GM18868 (cell line): ENCODE measurements around the gene SYNDIG1L.
A peak's percentile ranks its signal among the peaks of the same experiment; 100 is the strongest.
"Not testable (repeated sequence)": the region's sequence is repeated elsewhere in the genome, so short reads cannot be mapped to it uniquely, and the experiment has no call there.

ENCODE experiments used
- ATAC-seq: cut with Tn5 transposase; IDR thresholded peaks from one replicate; pipeline ENCODE4 v1.9.1; 2021; ENCODE audit warnings: mild to moderate bottlenecking, moderate library complexity; ENCODE audit not compliant: unreplicated experiment

The SYNDIG1L gene

DNA sequence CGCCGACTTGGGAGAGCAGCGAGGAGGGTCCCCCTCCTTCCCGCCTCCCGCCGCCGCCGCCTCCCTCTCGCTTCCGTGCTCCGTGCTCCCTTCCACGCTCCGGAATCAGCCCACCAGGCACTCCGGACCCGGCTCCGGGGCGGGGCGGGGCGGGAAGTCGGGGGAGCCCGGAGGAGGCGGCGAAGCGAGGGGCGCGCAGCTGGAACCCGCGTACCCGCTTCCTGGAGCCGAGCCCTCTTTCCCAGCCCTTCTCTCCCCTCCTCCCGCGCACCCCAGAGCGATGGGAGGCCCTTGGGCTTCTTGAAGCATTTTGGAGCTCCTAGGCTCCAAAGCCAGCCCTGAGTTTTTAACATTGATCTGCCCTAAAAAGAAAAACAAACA lies at the start of gene SYNDIG1L:
SYNDIG1L (minus strand) TSS at position 9 of the 381 bp plus-strand sequence. CDS start 16,466 bp downstream, outside the sequence.
- ATAC-seq, result no peak

DNA sequence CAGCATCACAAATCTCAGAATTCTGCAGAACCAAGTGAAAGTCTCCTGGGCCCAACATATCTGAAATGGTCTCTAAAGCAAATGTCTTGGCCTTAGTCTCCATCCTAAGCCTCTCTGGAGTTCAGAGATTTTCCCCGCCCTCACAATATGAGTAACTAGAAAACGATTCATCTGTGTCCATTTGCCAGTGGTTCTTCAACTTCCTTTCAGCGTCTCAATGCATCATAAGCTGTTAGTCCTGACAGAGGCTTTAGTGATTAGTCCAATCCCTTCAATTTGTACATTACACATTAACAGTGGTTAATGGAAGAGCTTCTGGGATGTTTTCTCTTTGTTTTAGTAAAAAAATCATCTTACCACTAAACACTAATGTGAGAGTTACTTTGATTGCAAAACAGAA lies 49.7 kb upstream of the SYNDIG1L start:
- no peak for ATAC-seq

DNA sequence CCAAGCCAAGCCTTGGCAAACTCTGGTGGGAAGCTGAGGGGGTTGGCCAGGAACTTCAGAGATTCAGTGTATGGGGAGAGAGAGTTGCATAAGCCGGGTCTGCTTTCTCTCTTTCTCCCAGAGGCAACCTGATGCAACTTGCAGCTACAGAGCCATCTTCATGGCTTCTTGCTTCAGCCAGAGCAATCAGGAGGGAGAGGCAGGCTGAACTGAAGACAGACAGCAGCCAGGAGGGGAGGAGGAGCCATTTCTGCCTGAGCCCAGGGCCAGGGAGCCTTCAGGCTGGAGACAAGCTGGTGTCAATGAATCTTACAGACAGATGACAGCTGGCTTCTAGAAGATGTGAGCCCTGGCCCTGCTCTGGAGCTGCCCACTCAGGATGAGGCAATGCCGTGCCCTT lies 48.4 kb upstream of the SYNDIG1L start:
- ATAC-seq, result no peak

DNA sequence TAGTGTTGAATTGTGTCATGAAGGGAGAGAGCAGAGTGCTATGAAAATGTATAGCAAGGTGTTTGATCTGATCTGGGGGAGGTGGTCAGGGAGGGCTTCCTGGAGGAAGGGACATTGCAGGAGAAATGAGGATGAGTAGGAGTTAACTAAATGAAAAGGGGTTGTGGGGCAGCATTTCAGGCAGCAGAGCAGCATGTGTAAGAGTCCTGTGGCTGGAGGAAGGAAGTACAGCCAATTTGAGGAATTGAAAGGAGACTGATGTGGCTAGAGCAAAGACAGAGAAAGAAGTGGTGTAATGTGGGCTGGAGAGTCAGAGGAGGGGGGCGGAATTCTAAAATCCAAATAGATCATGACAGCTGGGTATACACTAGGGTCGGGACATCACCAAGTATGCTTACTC lies 46.6 kb upstream of the SYNDIG1L start:
- no peak for ATAC-seq

DNA sequence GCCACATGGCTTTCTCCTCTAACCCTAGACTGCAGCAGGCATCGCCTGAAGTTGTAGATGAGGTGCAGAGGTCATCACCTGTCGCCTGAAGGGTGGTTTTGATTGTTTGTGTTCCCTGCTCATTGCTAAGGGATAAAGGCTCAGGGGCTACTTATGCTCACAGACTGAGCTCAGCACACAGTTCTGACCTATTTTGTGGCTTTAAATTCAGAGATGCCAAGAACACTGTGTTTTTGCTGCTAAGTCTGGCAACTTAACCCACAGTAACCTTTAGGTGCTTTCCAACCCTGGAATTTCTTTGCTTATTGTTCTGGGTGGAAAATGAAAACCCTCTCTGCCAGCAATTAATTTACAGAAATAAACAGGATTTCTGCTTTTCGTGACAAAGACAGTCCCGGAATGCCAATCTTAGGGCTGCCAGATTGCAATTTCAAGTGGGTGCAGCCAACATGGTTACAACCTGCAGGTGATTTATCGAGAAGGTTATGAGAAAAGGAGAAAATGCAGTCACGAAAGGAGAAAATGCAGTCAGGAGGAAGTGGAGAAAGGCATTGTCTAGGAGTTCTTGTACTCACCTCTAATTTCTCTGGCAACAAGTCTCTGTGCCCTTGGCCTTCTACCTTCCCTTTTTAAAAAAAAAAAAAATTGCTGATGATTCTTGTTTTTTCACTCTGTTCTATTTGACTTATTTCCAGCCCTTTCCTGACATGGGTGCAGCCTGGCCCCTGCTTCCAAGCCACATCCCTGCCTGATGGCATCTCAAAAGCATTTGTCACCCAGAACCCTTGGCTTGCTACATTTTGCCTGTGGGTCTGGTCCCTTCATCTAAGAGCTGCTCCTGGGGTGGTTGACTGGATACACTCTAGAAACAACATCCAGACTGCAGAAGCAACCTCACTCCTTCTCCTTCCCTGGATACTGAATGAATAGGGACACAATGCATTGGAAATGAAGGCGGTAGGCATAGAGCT lies 43.8 kb upstream of the SYNDIG1L start:
- ATAC-seq, result no peak

DNA sequence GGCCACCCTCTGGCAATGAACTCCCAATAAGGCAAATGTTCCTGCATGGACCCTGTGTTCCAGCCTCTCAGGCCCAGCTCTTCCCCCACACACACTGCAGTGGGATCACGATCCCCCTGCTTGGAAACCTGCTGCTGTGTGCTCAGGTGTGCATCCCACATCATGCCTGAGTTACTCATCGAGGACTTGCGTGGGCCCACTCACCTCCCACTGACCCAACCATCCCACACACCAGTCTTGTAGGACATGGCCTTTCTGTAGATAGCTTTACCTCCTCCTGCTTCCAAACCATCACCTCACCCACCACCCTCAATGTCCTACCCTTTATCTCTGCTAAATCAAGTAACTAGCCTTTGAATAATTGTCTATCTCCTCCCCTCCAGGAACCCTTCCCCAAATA lies 42.5 kb upstream of the SYNDIG1L start:
- no peak for ATAC-seq

DNA sequence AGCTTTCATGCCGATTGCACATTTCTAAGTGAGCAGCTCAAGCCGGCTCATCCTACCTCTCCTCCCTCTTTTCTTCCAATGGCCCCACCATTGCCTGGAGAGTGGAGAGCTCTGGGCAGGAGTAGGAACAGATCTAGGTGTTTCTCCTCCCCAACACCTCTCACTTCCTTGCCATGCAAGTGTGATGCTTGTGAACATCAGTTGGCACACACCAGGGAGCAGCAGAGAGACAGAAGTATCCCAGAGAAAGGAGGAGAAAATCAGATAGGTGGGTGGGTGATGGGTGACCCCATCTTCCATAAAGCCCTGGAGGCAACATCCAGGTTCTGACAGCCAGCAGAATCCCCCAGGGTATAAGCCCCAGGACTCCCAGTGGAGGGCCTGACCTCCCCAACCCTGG lies 39.3 kb upstream of the SYNDIG1L start:
- no peak for ATAC-seq

DNA sequence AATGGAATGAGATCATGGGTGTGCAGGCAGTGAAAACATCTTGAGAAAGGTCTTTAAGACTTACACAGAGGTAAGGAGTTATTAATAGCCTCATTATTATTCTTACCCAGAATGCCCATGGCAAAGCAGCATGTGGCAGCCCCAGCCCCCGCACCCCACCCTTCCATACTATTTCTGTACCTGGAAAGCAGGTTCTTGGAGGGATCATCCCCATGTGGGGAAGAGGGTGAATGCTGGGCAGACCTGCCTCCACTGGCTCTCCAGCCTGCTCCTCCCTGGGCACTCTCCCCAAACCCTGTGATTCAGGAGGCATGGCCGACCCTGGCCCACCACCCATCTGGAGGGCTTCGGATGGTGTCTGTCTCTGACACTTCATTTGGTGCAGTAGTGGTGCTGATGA lies 38.8 kb upstream of the SYNDIG1L start:
- no peak for ATAC-seq

DNA sequence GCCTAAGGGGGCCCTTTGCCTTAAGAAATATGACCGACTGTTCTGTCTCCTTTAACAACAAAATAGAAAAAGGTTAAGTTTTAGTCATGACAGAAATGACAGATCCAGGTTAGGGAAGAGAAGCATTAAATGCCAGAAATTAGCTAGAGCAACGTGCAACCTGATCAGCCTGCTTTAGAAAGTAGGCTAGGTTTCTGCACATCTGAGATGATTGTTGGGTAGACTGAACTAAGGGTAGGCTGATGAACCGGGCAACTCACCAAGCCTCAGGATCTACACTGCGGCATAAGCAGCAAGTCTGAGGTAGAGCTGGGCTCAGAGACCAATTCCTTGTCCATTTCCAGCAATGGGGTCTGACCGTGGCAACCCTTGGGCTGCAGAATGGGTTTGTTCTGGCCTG lies 37.7 kb upstream of the SYNDIG1L start:
- no peak for ATAC-seq

DNA sequence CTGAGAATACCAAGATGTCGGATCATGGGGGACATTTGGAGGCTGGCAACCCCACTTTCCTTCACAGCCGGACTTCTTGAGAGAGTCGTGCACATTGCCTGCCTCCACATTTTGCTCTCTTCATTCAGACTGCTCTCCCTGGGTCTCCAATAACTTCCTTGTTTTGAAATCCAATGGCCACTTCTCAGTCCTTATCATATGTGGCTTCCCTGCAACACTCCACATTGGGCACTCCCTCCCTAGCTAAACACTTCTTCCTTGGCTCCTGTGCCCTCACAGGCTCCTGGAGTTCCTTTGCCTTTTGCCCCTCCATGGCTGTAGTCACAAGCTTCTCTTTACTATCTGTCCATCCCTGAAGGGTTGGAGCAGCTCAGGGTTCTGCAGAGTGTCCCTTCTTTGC lies 37.0 kb upstream of the SYNDIG1L start:
- ATAC-seq, result no peak

DNA sequence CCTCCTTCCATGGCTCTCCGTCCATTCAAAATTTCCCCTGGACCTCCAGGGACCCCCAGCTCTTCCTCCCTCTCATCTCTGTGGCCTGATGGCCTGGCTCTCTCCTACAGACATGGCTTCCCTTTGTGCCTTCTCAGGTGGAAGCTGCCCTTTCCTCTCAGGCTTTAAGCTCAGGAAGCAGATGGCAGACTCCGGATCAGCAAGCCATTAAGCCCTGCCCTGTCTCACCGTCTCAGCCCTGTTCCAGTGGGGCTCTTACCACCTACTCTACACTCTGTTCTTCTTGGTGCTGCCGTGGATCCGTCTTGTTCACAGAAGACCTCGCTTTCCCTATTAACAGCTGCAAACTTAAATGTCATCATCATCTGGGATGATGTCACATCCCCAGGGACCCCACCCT lies 34.0 kb upstream of the SYNDIG1L start:
- no peak for ATAC-seq

DNA sequence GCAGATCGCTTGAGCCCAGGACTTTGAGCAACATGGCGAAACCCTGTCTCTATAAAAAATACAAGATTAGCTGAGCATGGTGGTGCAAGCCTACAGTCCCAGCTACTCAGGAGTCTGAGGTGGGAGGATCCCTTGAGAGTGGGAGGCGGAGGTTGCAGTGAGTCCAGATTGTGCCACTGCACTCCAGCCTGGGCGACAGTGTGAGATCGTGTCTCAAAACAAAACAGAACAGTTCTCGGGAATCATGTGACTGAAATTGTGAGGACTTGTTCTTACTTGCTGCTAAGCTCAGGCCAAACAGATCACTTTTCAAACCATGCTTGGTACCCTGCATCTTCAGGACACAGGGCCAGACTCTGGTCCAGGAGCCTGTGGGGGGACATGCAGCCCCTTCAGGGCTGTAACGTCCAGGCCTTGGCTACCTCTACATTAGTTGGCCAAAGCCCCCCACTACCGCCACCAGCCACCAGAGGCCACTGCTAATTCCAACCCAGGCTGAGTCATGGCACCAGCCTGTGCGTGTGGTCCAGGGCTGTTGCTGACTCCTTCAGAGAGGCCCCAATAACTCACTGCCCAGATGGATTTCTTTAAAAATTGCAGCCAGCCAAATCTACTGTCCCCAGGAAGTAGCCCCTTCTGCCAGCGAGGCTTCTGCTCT lies 33.4 kb upstream of the SYNDIG1L start:
- peak; percentile 47 for ATAC-seq

DNA sequence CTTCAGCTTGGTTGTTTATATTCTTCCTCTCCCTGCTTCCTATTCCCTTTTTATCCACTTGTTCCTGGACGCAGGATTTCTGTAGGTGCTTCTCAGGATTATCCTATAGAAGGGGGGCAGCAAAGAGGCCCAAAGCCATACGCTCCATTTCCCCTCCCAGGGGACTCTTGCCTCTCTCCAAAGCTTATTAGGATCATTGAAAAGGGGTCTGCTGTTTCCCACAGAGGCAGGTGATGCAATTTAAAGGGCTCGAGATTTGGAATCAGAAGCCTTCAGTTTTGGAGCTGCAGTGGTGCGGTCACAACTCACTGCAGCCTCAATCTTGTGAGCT lies 31.5 kb upstream of the SYNDIG1L start:
- no peak for ATAC-seq

DNA sequence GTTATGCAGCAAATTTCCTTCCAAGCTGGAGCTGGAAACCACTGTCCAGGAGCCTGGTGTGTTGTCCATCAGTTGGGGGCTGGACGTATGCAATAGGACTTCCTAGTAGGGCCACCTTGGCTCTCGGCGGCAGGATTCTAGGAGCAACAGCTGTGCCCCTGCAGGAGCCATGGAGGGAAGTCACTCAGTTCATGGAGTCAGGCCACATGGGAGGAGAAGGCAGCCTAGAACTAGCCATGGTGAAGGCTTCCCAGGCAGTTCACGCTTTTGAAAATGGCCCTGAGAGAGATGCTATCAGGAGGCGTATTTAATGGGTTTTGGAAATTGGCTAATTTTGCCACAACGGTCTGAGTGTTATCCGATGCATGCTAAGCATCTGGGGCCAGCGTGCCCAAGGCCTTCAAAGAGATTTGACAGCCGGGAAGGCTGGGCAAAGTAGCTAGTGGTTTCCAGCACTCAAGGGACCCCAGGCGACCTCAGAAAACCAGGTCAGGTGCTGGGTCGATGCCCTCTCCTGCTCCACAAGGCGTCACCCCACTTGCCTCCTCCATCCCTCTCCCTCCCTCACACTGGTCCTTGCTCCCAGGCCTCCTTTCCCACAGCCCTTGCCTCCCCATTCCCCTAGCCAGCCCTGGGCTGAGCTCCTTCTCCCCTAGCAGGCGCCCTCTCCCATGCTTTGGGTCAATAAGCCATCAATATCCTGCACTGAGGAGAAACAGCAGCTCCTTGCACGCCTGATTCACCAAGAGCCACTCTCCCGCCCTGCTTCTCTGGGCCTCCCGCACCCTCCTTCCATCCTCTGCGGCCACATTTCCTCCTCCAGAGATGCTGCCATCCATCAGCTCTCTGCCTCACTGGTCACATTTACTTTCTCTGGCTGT lies 30.9 kb upstream of the SYNDIG1L start:
- ATAC-seq, result no peak

DNA sequence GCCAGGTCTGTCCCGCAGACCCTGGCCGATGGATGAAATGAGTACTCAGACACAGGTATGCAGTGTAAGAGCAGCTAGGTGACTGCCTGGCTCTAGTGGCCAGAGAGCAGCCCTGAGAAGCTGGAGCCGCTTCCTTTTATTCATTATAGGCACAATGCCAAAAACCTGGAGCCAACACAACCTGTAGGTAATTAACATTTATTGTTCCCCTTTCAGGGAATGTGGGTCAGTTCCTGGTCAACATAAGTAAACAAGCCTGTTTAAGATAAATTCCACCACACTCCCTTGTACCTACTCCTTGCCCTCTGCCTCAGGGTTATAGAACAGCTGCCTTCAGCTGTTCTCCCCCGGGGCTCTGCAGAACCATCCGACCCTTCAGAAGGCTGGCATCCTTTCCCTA lies 28.4 kb upstream of the SYNDIG1L start:
- ATAC-seq, result not testable (repeated sequence)

DNA sequence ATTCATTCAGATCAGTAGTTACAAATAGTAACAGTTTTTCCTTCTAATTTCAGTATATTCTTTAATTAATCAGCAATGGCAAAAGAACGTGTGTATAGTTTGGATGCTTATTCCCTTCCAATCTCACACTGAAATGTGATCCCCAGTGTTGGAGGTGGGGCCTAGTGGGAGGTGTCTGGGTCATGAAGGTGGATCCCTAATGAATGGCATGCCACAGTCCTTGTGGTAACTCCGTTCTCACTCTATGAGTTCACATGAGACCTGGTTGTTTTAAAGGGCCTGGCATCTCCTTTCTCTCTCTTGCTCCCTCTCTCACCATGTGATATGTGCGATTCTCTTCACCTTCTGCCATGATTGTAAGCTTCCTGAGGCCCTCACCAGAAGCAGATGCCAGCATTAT lies 18.9 kb upstream of the SYNDIG1L start:
- no peak for ATAC-seq

DNA sequence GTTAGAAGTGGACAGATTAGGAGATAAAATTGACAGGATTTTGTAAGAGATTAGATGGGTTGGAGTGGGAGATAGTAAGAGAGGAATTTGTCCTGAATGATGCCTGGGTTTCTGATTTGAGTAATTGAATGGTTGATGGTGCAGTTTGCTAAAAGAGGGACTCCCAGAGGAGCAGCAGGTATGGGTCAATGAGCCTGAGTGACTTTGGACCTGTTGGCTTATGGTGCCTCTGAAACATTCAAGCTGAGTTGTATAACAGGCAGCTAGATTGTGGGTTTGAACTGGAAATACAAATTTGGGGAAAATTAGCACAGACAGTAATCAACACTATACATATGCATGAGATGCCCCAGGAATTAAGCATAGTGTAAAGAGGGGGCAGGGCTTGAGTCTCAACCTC lies 16.7 kb upstream of the SYNDIG1L start:
- no peak for ATAC-seq

DNA sequence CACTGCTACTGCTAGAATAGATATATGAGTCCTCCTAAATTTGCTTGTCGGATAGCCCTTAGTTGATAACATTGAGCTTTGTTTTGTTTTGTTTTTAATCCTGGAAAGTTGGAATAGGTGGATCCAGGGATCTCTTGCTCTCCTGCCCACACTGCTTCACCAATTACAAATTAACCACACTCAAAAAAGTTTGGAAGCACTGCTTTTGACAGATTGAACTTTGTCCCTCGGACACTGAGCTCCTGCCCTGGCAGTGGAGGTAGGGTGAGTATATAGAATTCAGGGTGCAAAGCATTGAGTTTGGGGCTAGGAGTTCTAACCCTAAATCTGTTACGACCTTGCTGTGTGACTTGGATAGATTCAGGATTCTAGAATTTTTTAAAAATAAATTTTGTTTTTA lies 15.1 kb upstream of the SYNDIG1L start:
- ATAC-seq, result no peak

DNA sequence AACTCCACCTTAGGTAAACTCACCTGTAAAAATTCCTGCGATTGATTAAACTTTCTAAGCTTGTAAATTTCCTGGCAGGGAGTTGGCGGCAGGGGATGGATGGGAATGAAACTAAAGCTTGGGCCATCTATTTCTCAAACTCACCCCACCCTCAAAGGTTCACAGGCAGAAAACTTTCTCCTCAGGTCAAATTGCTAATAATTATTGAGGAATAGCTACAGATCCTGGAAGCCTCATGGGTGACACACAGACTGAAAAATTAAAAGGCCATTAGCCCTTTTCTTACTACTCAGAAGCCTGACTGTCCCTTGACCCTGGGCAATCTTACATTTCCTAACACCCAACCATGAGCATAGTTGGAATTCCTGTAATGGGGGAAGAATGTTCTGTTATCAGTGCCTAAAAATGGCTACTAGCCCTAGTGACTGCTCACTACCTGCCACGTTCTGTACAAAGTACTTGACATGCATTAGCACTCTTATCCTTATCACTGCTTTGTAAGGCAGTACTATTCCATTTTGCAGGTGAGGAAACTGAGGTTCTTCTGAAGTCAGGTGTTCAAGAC lies 12.4 kb upstream of the SYNDIG1L start:
- no peak for ATAC-seq

DNA sequence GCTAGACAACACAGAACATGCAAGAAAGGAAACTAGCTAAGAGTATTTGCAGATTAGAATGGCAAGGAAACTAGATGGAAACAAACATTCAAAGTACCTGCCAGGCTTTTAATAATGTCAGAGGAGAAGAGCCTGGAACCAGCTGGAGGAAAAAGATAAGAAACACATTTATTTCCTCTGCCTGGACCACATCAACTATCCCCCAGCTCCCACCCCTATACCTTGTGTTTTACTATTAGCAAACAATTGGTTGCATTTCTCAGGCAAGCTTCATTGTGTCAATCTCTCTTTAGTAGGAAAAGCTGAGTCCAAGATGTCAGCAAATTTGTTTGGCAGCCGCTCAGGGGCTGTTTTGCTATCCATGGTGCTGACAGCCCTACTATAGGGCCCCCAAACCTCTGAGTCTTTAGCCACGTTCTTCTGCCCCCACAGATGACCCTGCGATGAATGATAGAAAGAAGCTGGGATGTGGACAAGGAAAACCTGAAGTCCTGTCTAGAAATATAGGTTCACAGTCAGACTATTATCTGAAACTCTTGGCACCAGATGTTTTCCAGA lies 11.6 kb upstream of the SYNDIG1L start:
- ATAC-seq, result no peak

DNA sequence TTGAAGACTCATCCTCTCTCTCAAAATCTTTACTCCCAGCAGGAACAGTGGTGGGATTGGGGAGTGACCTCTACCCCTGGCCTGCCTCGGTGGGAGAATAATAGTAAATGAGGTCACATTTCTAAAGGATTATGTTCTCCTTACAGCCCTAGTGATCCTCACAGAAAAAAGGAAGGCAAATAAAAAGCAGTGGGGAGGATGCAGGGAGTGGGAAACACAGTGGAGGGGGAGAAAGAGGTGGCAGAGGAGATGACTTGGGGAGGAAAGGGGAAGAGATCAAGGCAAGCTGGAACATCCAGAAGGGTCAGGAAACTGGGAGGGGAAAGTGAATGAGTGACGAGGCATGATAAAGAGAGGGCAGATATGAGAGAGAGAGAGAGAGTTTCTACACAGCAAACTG lies 8.3 kb upstream of the SYNDIG1L start:
- no peak for ATAC-seq
